ENCODE measurements around the gene LYRM1. TPM values are rescaled to one million over a fixed set of nuclear protein-coding genes. Genes with fewer than 3 reads are reported as not detected.
"Not testable (repeated sequence)": the region's sequence is repeated elsewhere in the genome, so short reads cannot be mapped to it uniquely, and the experiment has no call there.

LYRM1 gene
- total RNA-seq, 3 donors from 2014 or later: 16.4 to 25.2 (median 17.3) TPM

DNA sequence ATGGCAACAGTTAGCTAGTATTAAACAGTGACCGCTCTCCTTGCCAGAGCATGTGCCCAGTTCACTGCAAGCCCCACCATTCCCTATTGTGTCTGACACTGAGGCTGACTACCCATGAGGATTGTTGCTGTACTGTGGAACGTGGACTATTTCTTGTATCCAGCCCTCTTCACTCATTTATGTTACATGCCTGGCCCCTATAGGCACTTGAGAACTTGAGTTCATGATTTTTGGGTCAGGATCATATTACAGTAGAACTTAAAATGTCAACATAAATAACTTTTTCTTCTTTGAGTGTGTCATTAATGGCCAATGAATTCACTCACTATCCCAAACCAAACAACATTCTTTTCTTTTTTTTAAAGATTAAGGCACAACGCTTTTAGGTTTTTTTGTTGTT, 55.7 kb downstream of the LYRM1 start:
- TF ChIP-seq, protein P1, sequence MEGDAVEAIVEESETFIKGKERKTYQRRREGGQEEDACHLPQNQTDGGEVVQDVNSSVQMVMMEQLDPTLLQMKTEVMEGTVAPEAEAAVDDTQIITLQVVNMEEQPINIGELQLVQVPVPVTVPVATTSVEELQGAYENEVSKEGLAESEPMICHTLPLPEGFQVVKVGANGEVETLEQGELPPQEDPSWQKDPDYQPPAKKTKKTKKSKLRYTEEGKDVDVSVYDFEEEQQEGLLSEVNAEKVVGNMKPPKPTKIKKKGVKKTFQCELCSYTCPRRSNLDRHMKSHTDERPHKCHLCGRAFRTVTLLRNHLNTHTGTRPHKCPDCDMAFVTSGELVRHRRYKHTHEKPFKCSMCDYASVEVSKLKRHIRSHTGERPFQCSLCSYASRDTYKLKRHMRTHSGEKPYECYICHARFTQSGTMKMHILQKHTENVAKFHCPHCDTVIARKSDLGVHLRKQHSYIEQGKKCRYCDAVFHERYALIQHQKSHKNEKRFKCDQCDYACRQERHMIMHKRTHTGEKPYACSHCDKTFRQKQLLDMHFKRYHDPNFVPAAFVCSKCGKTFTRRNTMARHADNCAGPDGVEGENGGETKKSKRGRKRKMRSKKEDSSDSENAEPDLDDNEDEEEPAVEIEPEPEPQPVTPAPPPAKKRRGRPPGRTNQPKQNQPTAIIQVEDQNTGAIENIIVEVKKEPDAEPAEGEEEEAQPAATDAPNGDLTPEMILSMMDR (IDR thresholded peaks at IDR 0.05): no peak
- no peak overlapping the region for H3K4me3 ChIP-seq
- no peaks in the 10 kb centered on the region for H3K36me3 ChIP-seq (ENCODE audit: low read depth)
- intact Hi-C loops (cut with DNase I, micrococcal nuclease): no loop called here
- ATAC-seq: no peak
- no peaks in the 10 kb centered on the region for H3K4me1 ChIP-seq (ENCODE audit: low read depth)
- DNase-seq: no peak
- H3K9me3 ChIP-seq: no peaks in the 10 kb centered on the region

DNA sequence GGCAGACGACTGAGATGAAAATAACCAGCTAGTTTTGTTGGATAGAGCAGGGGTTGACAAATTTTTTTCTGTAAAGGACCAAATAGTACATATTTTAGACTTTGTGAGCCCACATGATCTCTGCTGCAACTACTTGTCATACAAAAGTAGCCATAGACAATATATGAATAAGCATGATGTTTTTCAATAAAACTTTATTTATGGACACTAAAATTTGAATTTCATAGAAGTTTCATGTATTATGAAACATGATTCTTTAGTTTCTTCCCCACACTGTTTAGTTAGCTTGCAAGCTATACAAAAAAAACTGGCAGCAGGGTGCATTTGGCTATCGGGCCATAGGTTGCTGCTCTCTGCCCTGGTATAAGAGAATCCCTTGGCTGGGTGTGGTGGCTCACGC, 56.6 kb downstream of the LYRM1 start:
- no peak for DNase-seq
- TF ChIP-seq, protein P1 (IDR thresholded peaks at IDR 0.05): no peak
- ATAC-seq: no peak
- intact Hi-C loops (cut with DNase I, micrococcal nuclease): no loop called here
- no peaks in the 10 kb centered on the region for H3K36me3 ChIP-seq (ENCODE audit: low read depth)
- H3K4me3 ChIP-seq: no peak overlapping the region
- no peaks in the 10 kb centered on the region for H3K9me3 ChIP-seq
- no peaks in the 10 kb centered on the region for H3K4me1 ChIP-seq (ENCODE audit: low read depth)

DNA sequence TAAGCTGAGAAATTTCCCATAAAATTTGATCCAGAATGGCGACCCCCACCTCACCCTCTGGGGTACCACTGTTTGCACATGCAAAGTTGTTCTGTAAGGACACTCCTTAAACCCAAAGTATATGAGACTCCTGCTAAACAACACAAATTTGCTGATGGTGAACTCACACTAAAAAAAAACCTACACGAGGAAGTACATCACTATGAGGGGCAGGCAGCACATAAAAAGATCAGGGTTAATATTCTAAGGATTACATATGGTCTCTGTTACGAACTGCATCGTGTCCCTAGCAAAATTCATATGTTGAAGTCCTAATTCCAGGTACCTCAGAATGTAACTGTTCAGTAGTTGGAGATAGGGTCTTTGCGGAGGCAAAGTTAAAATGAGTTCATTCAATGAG, 60.3 kb downstream of the LYRM1 start:
- Histone ChIP-seq H3K4me1 (ENCODE audit: low read depth) (no peaks in the 10 kb centered on the region), H3K36me3 (ENCODE audit: low read depth) (no peaks in the 10 kb centered on the region), H3K4me3 (no peak overlapping the region), H3K9me3 (no peaks in the 10 kb centered on the region)
- intact Hi-C loops (cut with DNase I, micrococcal nuclease): no loop called here
- DNase-seq: no peak
- ATAC-seq: no peak
- TF ChIP-seq, protein P1 (IDR thresholded peaks at IDR 0.05): no peak

DNA sequence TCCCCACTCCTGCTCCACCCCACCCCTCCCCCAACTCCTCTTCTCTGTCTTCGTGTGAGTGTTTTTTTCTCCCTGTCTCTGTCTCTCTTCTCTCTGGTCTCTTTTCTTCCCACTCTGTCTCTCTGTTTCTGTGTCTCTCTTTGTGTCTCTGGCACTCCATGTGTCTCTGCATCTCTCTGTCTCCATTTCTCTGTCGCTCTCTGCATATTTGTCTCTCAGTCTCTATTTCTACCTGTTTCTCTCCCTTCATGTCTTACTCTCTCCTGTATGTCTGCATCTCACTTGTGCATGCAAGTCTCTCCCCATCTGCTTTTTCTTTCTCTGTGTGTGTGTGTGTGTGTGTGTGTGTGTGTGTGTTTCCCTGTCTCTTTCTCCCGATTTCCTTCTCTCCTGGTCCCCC, 68.2 kb downstream of the LYRM1 start:
- TF ChIP-seq, protein P1 (IDR thresholded peaks at IDR 0.05): no peak
- ATAC-seq (no peak), DNase-seq (no peak)
- H3K9me3 ChIP-seq: no peaks in the 10 kb centered on the region
- no peak overlapping the region for H3K4me3 ChIP-seq
- H3K36me3 ChIP-seq (ENCODE audit: low read depth): no peaks in the 10 kb centered on the region
- H3K4me1 ChIP-seq (ENCODE audit: low read depth): no peaks in the 10 kb centered on the region
- intact Hi-C loops (cut with DNase I, micrococcal nuclease): no loop called here

- intact Hi-C loops (cut with DNase I, micrococcal nuclease): no loop called here
- Histone ChIP-seq H3K9me3 (no peaks in the 10 kb centered on the region), H3K36me3 (ENCODE audit: low read depth) (no peaks in the 10 kb centered on the region), H3K4me3 (no peak overlapping the region), H3K4me1 (ENCODE audit: low read depth) (no peaks in the 10 kb centered on the region)
- ATAC-seq (no peak), DNase-seq (no peak)
- TF ChIP-seq, protein P1 (IDR thresholded peaks at IDR 0.05): no peak
These were observed 68.8 kb downstream of the LYRM1 start for GRCh38 chr16:20969386-20969785.

DNA sequence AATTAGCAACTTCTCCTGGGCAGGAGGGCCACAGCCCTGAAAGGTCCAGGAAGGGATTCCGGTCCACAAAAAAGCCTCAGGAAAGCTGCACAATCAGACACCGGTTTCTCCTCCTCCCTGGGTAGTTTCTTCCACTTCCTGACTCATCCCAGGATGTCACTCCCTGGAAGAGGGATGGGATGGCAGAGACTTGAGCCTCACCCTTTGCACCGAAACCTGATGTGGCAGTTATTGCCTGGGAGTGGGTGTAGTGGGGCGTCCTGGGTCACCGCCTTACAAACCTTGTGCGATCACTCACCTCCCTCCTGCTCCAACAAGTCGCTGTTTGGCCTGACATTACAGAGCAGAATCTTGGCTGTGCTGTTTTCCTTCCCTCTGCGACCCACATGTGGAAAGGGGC, 70.8 kb downstream of the LYRM1 start:
- TF ChIP-seq, protein P1 (IDR thresholded peaks at IDR 0.05): no peak
- Histone ChIP-seq H3K36me3 (ENCODE audit: low read depth) (no peaks in the 10 kb centered on the region), H3K4me1 (ENCODE audit: low read depth) (no peaks in the 10 kb centered on the region), H3K4me3 (no peak overlapping the region), H3K9me3 (no peaks in the 10 kb centered on the region)
- intact Hi-C loops (cut with DNase I, micrococcal nuclease): no loop called here
- DNase-seq: no peak
- no peak for ATAC-seq

DNA sequence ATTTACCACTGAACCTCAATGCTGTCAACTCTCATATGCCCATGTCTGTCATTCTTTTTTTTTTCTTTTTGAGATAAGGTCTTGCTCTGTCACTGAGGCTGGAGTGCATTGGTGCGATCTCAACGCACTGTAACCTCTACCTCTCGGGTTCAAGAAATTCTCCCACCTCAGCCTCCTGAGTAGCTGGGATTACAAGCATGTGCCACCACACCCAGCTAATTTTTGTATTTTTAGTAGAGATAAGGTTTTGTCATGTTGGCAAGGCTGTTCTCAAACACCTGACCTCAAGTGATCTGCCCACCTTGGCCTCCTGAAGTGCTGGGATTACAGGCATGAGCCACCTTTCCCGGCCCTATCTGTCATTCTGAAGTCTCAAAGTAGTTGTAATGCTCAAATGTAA, 72.6 kb downstream of the LYRM1 start:
- not testable (repeated sequence) for ATAC-seq, H3K9me3 ChIP-seq

More for the DNA sequence above, 72.6 kb downstream of the LYRM1 start:
- H3K4me1 ChIP-seq (ENCODE audit: low read depth); H3K4me3 ChIP-seq; intact Hi-C loops (cut with DNase I, micrococcal nuclease); DNase-seq; H3K36me3 ChIP-seq (ENCODE audit: low read depth): not testable (repeated sequence)
